Measurements from ENCODE around the gene SFMBT2.

SFMBT2 gene

GRCh38 chr10:7231509-7232414, 179.1 kb downstream of the SFMBT2 start:
- no peaks in the 10 kb centered on the region for H3K27me3 ChIP-seq (ENCODE audit: control insufficient read depth, low read length)
- H3K4me3 ChIP-seq (ENCODE audit: low read length): no peak overlapping the region
- H3K79me2 ChIP-seq (ENCODE audit: control insufficient read depth, low read length): no peaks in the 10 kb centered on the region
- no peaks in the 10 kb centered on the region for H3K9me2 ChIP-seq (replicated peaks; ENCODE audit: control insufficient read depth, low read length)
- H4K20me1 ChIP-seq (ENCODE audit: control insufficient read depth, insufficient read depth, low read depth, low read length): no peaks in the 10 kb centered on the region
- no peak for TF ChIP-seq EZH2phosphoT487 (IDR thresholded peaks at IDR 0.05; ENCODE audit: borderline replicate concordance, low read length)
- TF ChIP-seq, protein P1, sequence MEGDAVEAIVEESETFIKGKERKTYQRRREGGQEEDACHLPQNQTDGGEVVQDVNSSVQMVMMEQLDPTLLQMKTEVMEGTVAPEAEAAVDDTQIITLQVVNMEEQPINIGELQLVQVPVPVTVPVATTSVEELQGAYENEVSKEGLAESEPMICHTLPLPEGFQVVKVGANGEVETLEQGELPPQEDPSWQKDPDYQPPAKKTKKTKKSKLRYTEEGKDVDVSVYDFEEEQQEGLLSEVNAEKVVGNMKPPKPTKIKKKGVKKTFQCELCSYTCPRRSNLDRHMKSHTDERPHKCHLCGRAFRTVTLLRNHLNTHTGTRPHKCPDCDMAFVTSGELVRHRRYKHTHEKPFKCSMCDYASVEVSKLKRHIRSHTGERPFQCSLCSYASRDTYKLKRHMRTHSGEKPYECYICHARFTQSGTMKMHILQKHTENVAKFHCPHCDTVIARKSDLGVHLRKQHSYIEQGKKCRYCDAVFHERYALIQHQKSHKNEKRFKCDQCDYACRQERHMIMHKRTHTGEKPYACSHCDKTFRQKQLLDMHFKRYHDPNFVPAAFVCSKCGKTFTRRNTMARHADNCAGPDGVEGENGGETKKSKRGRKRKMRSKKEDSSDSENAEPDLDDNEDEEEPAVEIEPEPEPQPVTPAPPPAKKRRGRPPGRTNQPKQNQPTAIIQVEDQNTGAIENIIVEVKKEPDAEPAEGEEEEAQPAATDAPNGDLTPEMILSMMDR (IDR thresholded peaks at IDR 0.05; ENCODE audit: low read depth, low read length, poor library complexity, severe bottlenecking): no peak
- H3K36me3 ChIP-seq (ENCODE audit: control insufficient read depth, low read length): peaks cover 3% of the 10 kb centered on the region
- no peak overlapping the region for H3K27ac ChIP-seq (ENCODE audit: low read depth, low read length)
- no peaks in the 10 kb centered on the region for H3F3A ChIP-seq (ENCODE audit: control insufficient read depth, insufficient read depth)
- H3K9me3 ChIP-seq (ENCODE audit: control insufficient read depth, insufficient read depth, low read length): no peaks in the 10 kb centered on the region
- no peaks in the 10 kb centered on the region for H3K4me1 ChIP-seq (ENCODE audit: control insufficient read depth, low read length)
- H3K4me2 ChIP-seq (ENCODE audit: low read length): no peak overlapping the region

GRCh38 chr10:7230951-7231350, 179.9 kb downstream of the SFMBT2 start:
- Histone ChIP-seq H3K36me3 (ENCODE audit: control insufficient read depth, low read length) (peaks cover 4% of the 10 kb centered on the region), H3K79me2 (ENCODE audit: control insufficient read depth, low read length) (no peaks in the 10 kb centered on the region), H4K20me1 (ENCODE audit: control insufficient read depth, insufficient read depth, low read depth, low read length) (no peaks in the 10 kb centered on the region), H3K4me1 (ENCODE audit: control insufficient read depth, low read length) (no peaks in the 10 kb centered on the region), H3K9me3 (ENCODE audit: control insufficient read depth, insufficient read depth, low read length) (no peaks in the 10 kb centered on the region), H3K4me2 (ENCODE audit: low read length) (no peak overlapping the region), H3F3A (ENCODE audit: control insufficient read depth, insufficient read depth) (no peaks in the 10 kb centered on the region), H3K27ac (ENCODE audit: low read depth, low read length) (no peak overlapping the region), H3K4me3 (ENCODE audit: low read length) (no peak overlapping the region), H3K9me2 (replicated peaks; ENCODE audit: control insufficient read depth, low read length) (no peaks in the 10 kb centered on the region), H3K27me3 (ENCODE audit: control insufficient read depth, low read length) (no peaks in the 10 kb centered on the region)
- TF ChIP-seq, protein P1 (IDR thresholded peaks at IDR 0.05; ENCODE audit: low read depth, low read length, poor library complexity, severe bottlenecking): no peak
- TF ChIP-seq EZH2phosphoT487 (IDR thresholded peaks at IDR 0.05; ENCODE audit: borderline replicate concordance, low read length): no peak

DNA sequence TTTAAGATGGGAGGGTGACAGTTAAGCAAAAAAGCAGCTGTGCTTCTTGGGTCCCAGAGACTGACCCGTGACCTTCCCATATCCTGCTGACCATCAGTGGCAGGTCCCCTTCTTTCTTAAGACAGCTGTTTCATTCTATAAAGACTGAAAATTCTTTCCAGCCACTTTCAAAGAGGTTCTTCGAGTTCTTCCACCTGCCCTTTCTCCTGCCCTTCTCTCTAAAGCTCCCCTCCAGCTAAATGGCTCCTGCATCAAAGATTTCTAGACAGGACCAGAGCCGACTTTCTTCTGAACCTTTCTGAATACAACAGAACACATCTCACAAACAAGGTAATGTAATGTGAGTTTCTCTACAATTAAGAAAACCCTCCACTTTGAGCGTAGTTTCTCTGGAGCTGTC, 180.8 kb downstream of the SFMBT2 start:
- no peaks in the 10 kb centered on the region for H3K9me2 ChIP-seq (replicated peaks; ENCODE audit: control insufficient read depth, low read length)
- H3K9me3 ChIP-seq (ENCODE audit: control insufficient read depth, insufficient read depth, low read length): no peaks in the 10 kb centered on the region
- no peaks in the 10 kb centered on the region for H3K79me2 ChIP-seq (ENCODE audit: control insufficient read depth, low read length)
- H3K27ac ChIP-seq (ENCODE audit: low read depth, low read length): no peak overlapping the region
- H3K27me3 ChIP-seq (ENCODE audit: control insufficient read depth, low read length): no peaks in the 10 kb centered on the region
- H3K4me2 ChIP-seq (ENCODE audit: low read length): no peak overlapping the region
- H3K4me3 ChIP-seq (ENCODE audit: low read length): no peak overlapping the region
- TF ChIP-seq, protein P1 (IDR thresholded peaks at IDR 0.05; ENCODE audit: low read depth, low read length, poor library complexity, severe bottlenecking): no peak
- no peak for TF ChIP-seq EZH2phosphoT487 (IDR thresholded peaks at IDR 0.05; ENCODE audit: borderline replicate concordance, low read length)
- H3K36me3 ChIP-seq (ENCODE audit: control insufficient read depth, low read length): peaks cover 9% of the 10 kb centered on the region
- no peaks in the 10 kb centered on the region for H4K20me1 ChIP-seq (ENCODE audit: control insufficient read depth, insufficient read depth, low read depth, low read length)
- no peaks in the 10 kb centered on the region for H3F3A ChIP-seq (ENCODE audit: control insufficient read depth, insufficient read depth)
- no peaks in the 10 kb centered on the region for H3K4me1 ChIP-seq (ENCODE audit: control insufficient read depth, low read length)
